Heart left ventricle (tissue), 16 donors: ENCODE results near the gene OR2Z1. TPM values are rescaled to one million over a fixed set of nuclear protein-coding genes. Genes with fewer than 3 reads are reported as not detected.

ENCODE experiments used
- ATAC-seq, 4 donors: fragments of 200-7000 bp; cut with Tn5 transposase; one replicate each; pipeline ENCODE4 v1.9.1; 2020 to 2022; ENCODE audit warnings: moderate library complexity in 4 of 4, mild to moderate bottlenecking in 3 of 4, moderate number of reproducible peaks in 1 of 4
- DNase-seq, 5 donors: peaks; one replicate each; pipeline ENCODE4 v3.0.0-alpha.2; 2020
- H3K27ac ChIP-seq, 12 donors: fragments of 200-600 bp; sonication (generic) in 4 of 12; one replicate each; pipeline versions ENCODE4 v1.5.0 to v1.8.0; 2016 to 2022; ENCODE audit warnings: mild to moderate bottlenecking in 2 of 12
- H3K27me3 ChIP-seq, 9 donors: fragments of 200-600 bp; sonication (generic) in 2 of 9; one replicate each; pipeline versions ENCODE4 v1.5.1 to v1.8.0; 2016 to 2022; ENCODE audit warnings: mild to moderate bottlenecking in 3 of 9
- H3K36me3 ChIP-seq, 9 donors: fragments of 200-600 bp; sonication (generic) in 2 of 9; one replicate each; pipeline versions ENCODE4 v1.5.0 to v1.8.0; 2018 to 2022; ENCODE audit warnings: mild to moderate bottlenecking in 2 of 9
- H3K4me1 ChIP-seq, 12 donors: fragments of 200-600 bp; sonication (generic) in 4 of 12; one replicate each; pipeline versions ENCODE4 v1.5.0 to v1.8.0; 2016 to 2022; ENCODE audit warnings: mild to moderate bottlenecking in 3 of 12
- H3K4me3 ChIP-seq, 12 donors: fragments of 200-600 bp; sonication (generic) in 4 of 12; one replicate each; pipeline versions ENCODE4 v1.5.0 to v1.8.0; 2017 to 2022; ENCODE audit warnings: mild to moderate bottlenecking in 9 of 12, moderate library complexity in 4 of 12
- H3K9me3 ChIP-seq, 12 donors: fragments of 200-600 bp; sonication (generic) in 4 of 12; one replicate each; pipeline versions ENCODE4 v1.5.0 to v1.8.0; 2016 to 2022; ENCODE audit warnings: mild to moderate bottlenecking in 1 of 12
- CTCF ChIP-seq, 12 donors: fragments of 200-600 bp; sonication (generic) in 4 of 12; IDR thresholded peaks; one replicate each; pipeline versions ENCODE4 v1.5.0 to v1.8.0; 2018 to 2022; ENCODE audit warnings: antibody characterized with exemption in 12 of 12, mild to moderate bottlenecking in 5 of 12
- POLR2A ChIP-seq, 2 donors: fragments of 450-650 bp; IDR thresholded peaks; one replicate each; pipeline ENCODE4 v1.6.1; 2017; ENCODE audit warnings: antibody characterized with exemption in 2 of 2, mild to moderate bottlenecking in 2 of 2, moderate library complexity in 2 of 2
- WGBS, 4 donors: extraction: QIAGEN DNeasy Blood & Tissue Kit in 2 of 4; methylation state at CpG; one replicate each; pipeline versions ENCODE4 v1.1.5 to v1.1.7; 2013 to 2018; 5-methylcytosine and 5-hydroxymethylcytosine counted together
- intact Hi-C, 10 donors: fragments of 100-400 bp; cut with DNase I; formaldehyde crosslinking; loops; one replicate each; pipeline versions ENCODE4 v1.11.1 to v1.14.2; 2022
- polyA plus RNA-seq, 2 donors: library from polyadenylated mRNA; stranded (reverse); fragments of 200-250 nt; gene quantifications; one replicate each; pipeline ENCODE4 v1.2.3, GENCODE V29; 2013
- total RNA-seq, 9 donors: library from RNA; depleted of rRNA in 2 of 9; stranded (reverse); fragments of >200 nt in 2 of 9; fragmentation: NEBNext Ultra II Directional in 3 of 9; extraction: Animal tissue kit (Norgen Biotek cat#: 25700) in 3 of 9; gene quantifications; one replicate each; pipeline versions ENCODE4 v1.1.0 to v1.2.4, GENCODE V29; 2016 to 2023
- donor health status: ischemic (EF 13 %, LVEDD 7.1; RV severe dilation, severe dysfunction).
- donor health status: healthy with polysubstance abuse.
- donor health status: DM: no; HTN: yes; CAD: no.
- donor health status: DM: no; HTN: no; CAD: no.
- donor health status: ischemic (EF 25% LVEDD 6.9; RV normal size, moderate dysfunction).
- donor health status: ischemic (EF 25% LVEDD 5.7; RV mildly dilated, moderate dysfunction).
- donor health status: healthy.
- donor health status: DM: yes; HTN: yes; CAD: no.
- donor health status: ischemic (EF 35%, LVEDD 5.7; RV mildly dilated, moderate dysfunction).
- donor health status: nonischemic (EF 11% LVEDD 7.7; RV severe dilation, severe dysfunction).
- donor health status: DM: yes; HTN: yes; CAD: no.
- donor health status: PGD.
- donor health status: ischemic (EF 29% LVEDD 5.4; RV normal size, mild dysfunction).
- donor health status: nonischemic (EF 23%, LVEDD 6.1; RV moderate dilation, normal function).

The OR2Z1 gene
- total and polyA plus RNA-seq, 11 donors = not detected

GRCh38 chr19:8684001-8684902 lies 37.2 kb upstream of the OR2Z1 start:
- no peak for ATAC-seq
- Histone ChIP-seq H3K4me3 (no peak overlapping the region), H3K27ac (no peak overlapping the region), H3K36me3 (no peaks in the 10 kb centered on the region), H3K27me3 (peaks cover 0 to 8% (median 0%) of the 10 kb centered on the region in 9 donors), H3K9me3 (peaks cover 0 to 5% (median 0%) of the 10 kb centered on the region in 12 donors), H3K4me1 (no peaks in the 10 kb centered on the region)
- 69 to 75% (median 71%) methylated on average over 19 to 21 of the region's 21 CpGs for WGBS, 4 donors
- intact Hi-C loops = no loop called here
- DNase-seq = no peak
- no peak for TF ChIP-seq CTCF (IDR thresholded peaks at IDR 0.05)
- no peak for TF ChIP-seq POLR2A (IDR thresholded peaks at IDR 0.05)

GRCh38 chr19:8686549-8686948 lies 34.9 kb upstream of the OR2Z1 start:
- Histone ChIP-seq H3K4me1 (no peaks in the 10 kb centered on the region), H3K27ac (no peak overlapping the region), H3K27me3 (peaks cover 0 to 9% (median 0%) of the 10 kb centered on the region in 9 donors), H3K36me3 (no peaks in the 10 kb centered on the region), H3K9me3 (peaks cover 0 to under 1% (median 0%) of the 10 kb centered on the region in 12 donors), H3K4me3 (no peak overlapping the region)
- WGBS, 4 donors = 40 to 49% (median 47%) methylated on average over 5 of the region's 5 CpGs
- intact Hi-C loops = no loop called here
- no peak for ATAC-seq
- TF ChIP-seq CTCF (IDR thresholded peaks at IDR 0.05) (no peak), POLR2A (IDR thresholded peaks at IDR 0.05) (no peak)
- DNase-seq = no peak

GRCh38 chr19:8688930-8689329 lies 32.5 kb upstream of the OR2Z1 start:
- H3K27ac ChIP-seq = no peak overlapping the region
- no peak for DNase-seq
- H3K4me3 ChIP-seq = no peak overlapping the region
- WGBS, 4 donors = 92 to 95% (median 94%) methylated on average over 15 of the region's 15 CpGs
- intact Hi-C loops = no loop called here
- no peaks in the 10 kb centered on the region for H3K36me3 ChIP-seq
- no peaks in the 10 kb centered on the region for H3K4me1 ChIP-seq
- H3K27me3 ChIP-seq = peaks cover 0 to 29% (median 0%) of the 10 kb centered on the region in 9 donors
- ATAC-seq = no peak
- no peaks in the 10 kb centered on the region for H3K9me3 ChIP-seq
- no peak for TF ChIP-seq CTCF (IDR thresholded peaks at IDR 0.05)
- no peak for TF ChIP-seq POLR2A (IDR thresholded peaks at IDR 0.05)

- no peak for TF ChIP-seq CTCF (IDR thresholded peaks at IDR 0.05)
- TF ChIP-seq POLR2A (IDR thresholded peaks at IDR 0.05) = no peak
- no peaks in the 10 kb centered on the region for H3K4me1 ChIP-seq
- ATAC-seq = no peak
- no peak overlapping the region for H3K4me3 ChIP-seq
- H3K27me3 ChIP-seq = peaks cover 0 to 49% (median 0%) of the 10 kb centered on the region in 9 donors
- no peaks in the 10 kb centered on the region for H3K36me3 ChIP-seq
- DNase-seq = no peak
- no peaks in the 10 kb centered on the region for H3K9me3 ChIP-seq
- no peak overlapping the region for H3K27ac ChIP-seq
- 38 to 56% (median 45%) methylated on average over 5 of the region's 5 CpGs for WGBS, 4 donors
- intact Hi-C loops = loop anchor here in 2 of 10 donors (5.0 to 10.0 kb wide), 2 partner anchors 39 to 426 kb away; no protein-coding TSS in a partner anchor
These were observed 30.5 kb upstream of the OR2Z1 start for GRCh38 chr19:8690753-8691539.
